SW 1271 (cell line): Measurements from ENCODE around the gene USP4.

Experiments
- DNase-seq, 2 experiments: peaks; one replicate each; lab custom pipeline; 2025; lab: John Stamatoyannopoulos, UW

Gene USP4

DNA sequence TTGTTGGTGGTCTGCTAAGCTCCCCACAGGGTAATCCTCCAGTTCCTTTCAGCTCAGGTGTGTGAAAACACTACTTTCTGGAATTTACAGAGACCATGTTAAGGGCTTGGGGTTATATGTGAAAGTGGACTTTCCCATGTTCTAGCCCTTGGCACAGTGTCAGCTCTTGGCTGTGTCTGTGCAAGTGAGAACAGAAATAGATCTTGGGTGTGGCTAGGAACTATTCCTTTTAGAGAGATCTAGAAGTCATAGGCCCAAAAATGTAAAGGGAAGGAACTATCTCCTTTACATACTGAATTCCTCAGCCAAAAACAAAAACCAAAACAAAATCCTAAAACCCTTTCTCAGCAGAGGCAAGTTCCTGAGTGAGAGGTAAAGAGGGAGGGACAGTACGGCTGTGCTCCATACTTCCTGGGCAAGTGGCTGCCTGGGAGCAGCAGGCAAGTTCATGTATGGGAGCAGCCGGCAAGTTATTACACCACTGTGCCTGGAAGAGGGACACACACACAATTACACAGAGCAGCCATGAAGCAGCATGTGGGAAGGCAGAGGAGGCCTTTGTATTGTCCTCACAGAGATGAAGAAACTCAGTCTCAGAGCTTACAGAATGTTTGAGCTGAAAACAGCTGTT, 43.0 kb downstream of the USP4 start:
- no peak for DNase-seq

DNA sequence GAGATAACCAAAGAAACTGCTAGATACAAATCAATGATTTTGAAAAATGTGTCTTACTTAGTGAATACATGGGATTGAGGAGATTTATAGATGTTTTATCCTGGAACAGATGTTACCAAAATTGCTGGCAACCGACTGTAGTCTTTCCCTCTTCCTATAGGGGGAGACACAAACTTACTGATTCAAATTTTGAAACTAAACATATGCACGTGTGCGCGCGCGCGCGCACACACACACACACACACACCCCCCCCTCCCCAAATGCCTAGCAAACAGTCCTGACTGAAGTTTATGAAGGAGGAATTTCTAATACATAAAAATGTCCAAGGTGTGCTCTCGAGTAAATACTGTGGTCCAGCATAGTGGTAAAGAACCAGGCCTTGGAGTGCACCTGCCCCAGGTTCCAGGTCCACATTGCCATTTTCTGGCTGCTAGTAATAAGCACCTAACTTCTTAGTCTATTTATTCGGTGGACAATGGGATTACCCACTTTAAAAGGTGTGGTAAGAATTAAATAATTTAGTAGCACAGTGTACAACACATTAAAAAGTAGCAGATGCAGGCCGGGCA, 44.3 kb downstream of the USP4 start:
- DNase-seq, result peak in 1 of 2 experiments; percentile 3

DNA sequence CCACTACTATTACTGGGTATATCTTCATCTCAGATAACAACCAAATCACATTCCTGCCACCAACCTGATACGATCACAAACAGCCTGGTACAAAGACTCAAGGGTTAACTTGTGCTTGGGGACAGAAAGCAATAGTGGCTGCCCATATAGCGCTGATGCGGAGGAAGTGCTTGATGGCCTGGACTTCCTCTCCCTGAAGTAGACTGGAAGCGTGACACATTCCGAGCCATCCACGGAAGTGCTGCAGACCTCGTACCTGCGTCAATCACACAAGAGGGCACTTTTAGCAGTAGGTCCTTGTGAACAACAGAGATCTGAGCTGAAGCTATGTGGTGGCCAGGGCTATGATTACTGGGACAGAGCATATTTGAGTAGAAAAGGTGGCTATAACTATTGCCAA, 45.5 kb downstream of the USP4 start:
- no peak for DNase-seq

DNA sequence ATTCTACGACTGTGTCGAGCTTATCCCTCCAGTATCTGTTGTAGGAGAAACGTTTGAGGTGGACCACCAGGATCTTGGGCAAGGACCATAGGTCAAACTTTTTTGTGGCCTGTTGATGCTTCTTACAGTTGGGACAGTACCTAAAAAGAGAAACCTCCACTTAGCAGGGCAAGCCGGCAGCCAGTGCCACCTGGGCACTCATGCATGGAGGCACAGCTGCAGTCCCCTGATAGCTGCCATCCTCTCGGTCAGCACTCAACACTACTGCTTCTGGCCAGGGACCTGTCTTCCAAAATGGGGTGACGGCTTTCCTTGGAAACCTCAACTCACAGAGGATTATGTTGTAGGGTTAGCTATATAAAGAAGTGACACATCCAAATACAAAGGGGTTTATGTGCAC, 55.9 kb downstream of the USP4 start:
- no peak for DNase-seq

DNA sequence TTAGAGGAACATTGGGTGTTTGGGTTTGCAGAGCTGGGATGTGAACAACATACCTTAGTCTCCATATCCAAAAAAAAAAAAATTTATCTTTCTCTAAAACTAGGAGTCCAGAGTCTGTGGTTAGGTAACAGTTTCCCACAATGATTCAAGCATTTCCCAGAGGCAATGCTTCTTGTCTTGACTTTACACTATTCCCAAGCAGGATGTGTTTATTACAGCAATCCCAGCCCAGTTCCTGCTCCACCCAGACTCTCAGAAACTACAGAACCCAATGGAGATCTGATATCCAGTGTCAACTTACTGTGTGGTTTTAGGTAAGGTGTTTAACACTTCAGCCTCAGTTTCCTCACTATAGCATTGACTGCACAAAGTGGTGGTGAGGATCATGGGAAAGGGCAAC, 60.5 kb downstream of the USP4 start:
- no peak for DNase-seq

DNA sequence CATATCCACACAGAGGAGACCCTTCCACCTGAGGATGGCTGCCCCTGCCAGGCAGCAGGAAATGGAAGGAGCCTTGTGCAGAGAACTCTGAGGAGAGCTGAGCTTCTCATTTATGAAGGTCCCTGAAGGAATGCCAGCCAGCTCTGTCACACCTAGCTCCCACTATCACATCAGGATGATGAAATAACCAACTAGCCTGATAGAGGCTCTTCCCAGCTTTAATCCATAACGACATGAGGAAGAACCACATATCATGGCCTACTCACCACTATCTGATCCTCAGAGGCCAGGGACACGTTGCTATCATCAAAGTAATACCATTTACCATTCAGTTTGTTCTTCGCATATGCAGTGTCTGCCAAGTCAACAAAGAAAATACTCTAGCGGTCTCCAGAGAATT, 61.3 kb downstream of the USP4 start:
- no peak for DNase-seq

DNA sequence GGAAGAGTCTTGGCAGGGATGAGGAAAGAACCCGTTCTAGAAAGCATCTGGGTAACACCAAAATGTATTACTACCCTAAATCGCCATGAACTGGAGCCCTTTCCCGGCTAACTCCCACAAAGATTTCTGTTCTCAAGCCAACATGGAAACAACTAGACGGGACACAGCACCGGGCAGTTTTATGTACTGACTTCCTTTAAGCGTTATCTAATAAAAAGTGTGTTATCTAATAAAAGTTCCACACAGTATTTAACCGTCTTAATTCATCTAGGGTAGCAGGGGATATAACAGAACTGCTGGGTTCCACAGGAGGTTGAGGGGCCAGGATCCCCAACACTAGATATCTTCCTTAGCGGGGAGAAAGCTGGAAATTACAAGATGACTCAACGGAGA, 62.5 kb downstream of the USP4 start:
- DNase-seq, result no peak

DNA sequence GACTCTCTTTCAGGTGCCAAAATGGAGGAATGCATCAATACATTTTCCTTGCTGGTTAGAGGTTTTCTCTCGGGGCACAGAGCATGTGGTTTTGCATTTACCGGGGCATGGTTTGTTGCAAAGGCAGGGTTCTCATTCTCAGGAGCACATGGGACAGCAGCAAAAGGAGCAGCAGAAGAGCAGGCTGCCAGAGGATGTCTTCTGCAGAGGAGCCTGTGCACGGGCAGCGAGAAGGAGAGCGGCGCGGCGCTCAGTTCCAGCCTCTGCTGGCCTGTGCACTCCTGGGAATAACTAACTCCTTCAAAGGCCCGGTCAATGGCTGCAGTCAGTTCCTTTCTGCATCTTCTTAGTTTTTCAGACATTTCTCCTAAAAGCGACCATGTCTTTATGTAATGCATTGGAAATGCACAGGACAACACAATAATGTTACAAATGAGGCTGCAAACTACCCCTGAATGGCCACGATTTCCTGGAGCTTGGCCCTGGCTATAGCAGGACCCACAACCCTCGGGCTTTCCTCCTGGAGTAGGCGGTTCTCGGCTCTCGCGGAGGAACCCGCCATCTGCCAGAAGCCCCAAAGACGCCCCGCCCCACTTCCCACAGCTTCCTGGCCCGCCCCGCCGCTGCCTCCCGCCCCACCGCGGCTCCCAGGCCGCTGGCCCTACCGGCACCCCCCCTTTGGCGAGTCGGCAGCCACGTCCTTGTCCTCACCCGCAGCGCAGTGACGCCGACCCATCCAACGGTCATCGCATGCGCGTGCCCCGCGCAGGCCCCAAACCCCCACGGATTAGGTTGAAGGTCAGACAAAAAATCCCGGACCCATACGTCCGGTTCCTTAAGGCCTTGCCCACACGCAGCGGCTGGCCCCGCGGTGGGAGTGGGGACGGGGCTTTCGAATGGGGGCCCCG, 63.1 kb downstream of the USP4 start, which contains the start of gene C3orf62:
Gene C3orf62, minus strand, starts transcription at position 758 of the 908 bp plus-strand sequence. Its CDS starts 360 bp downstream, at position 398.
- no peak for DNase-seq

DNA sequence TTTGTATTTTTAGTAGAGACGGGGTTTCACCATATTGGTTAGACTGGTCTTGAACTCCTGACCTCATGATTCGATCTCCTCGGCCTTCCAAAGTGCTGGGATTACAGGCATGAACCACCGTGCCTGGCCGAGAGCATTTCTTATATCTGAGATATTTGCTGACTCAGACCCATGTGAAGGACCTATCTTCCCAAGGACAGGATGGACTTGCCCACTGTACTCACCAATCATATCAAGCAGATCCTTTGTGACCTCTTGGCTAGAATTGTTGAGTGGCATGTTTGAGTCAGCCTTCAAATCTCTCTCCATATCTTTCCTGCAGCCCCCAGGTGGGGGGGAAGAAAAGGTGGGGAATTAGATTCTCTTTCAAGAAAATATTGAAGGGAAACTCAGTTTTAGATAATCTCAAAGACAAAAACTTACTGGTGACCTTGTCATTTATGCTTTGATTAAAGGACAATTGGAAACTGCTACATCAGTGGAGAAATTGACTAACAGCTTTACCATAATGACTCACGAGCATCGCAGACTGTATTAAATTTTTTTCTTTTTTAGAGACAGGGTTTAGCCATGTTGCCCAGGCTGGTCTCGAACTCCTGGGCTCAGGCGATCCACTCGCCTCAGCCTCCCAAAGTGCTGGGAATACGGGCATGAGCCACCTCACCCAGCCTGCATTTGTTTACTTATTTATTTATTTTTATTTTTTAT, 65.9 kb downstream of the USP4 start:
- DNase-seq, result no peak

DNA sequence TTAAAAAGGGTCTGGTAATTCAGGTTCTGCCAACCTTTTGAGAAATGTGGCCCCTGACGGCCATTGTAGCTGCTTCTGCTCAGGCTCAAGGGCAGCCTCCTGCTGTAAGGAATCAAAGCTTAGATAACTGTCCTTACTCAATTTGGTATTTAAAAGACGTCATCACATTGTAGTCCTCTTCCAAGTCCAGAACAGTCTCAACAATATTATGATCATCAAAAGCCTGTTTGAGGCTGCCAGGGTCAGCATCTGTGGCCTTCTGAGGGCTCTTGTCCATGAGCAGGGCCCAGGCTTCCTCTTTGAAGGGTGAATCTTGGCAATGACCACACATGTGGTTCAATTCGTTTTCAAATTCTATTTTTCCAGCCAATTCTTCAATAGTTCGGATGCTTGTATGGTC, 68.8 kb downstream of the USP4 start:
- DNase-seq, result no peak

DNA sequence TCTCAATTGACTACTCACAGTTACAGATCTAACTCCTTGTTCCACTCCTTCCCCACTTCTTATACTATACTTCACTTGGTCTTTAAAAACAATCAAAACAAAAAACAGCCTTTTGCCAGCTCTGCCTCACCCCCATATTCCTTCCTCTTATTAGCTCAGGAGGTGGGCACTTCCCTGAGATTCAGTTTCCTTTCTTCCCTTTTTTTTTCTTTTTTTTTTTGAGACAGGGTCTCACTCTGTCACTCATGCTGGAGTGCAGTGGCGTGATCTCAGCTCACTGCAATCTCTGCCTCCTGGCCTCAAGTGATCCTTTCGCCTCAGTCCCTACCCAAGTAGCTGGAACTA, 69.7 kb downstream of the USP4 start:
- DNase-seq, result no peak

DNA sequence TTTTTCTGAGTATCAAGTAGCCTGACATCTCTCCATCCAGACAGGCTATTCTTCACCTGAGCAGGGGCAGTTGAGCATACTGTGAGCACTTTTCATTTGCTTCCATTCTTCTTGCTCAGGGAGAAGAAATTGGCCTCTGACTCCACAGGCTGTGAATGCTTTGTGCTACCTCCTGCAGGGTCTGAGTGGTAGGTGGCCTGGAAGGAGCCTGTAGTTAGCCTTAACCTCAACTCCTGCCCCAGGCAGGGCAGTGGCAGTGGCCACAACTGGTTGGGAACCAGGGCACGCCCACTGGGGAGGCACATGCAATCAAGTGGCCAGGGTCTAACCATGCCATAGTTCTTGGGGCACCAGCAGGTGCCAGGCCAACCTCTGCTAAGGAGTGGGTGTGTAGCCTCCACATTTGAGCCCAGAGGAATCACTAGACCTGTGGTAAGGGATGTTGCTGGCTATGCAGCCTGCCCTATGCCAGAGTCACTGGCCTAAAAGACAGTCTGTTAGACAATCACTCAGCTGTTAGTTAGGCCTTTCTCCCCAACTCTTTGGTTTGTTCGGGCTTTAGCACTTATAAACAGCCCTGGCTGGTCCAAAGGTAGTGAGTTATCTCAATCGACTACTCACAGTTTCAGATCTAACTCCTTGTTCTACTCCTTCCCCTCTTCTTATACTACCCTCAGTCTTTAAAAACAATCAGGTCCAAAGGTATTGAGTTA, 70.3 kb downstream of the USP4 start:
- DNase-seq, result no peak

DNA sequence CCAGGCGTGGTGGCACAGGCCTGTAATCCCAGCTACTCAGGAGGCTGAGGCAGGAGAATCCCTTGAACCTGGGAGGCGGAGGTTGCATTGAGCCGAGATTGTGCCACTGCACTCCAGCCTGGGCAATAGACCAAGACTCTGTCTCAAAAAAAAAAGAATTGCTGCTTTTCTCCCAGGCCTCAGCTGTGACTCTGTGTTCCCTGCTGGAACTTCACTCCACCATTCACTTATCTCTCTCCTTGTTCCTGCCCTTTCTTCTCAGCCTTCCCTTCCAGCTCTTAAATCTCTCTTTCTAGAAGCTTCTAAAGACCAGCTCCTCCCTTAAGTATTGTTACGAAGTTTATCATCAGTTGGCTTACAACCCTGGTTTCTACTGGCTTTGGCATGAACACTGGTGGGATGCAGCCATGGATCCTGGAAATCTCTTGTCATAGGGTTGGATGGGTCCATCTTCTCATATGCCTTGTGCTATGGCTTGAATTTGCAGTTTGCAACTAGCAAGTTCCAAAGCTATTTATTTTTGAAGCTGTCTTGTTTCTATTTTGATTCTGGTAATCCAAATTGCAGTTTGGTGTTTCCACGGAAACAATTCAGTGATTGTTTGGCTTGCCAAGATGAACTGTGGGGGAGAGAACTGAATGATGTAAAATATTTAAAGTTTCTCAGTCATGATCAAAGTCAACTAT, 73.3 kb downstream of the USP4 start:
- no peak for DNase-seq

DNA sequence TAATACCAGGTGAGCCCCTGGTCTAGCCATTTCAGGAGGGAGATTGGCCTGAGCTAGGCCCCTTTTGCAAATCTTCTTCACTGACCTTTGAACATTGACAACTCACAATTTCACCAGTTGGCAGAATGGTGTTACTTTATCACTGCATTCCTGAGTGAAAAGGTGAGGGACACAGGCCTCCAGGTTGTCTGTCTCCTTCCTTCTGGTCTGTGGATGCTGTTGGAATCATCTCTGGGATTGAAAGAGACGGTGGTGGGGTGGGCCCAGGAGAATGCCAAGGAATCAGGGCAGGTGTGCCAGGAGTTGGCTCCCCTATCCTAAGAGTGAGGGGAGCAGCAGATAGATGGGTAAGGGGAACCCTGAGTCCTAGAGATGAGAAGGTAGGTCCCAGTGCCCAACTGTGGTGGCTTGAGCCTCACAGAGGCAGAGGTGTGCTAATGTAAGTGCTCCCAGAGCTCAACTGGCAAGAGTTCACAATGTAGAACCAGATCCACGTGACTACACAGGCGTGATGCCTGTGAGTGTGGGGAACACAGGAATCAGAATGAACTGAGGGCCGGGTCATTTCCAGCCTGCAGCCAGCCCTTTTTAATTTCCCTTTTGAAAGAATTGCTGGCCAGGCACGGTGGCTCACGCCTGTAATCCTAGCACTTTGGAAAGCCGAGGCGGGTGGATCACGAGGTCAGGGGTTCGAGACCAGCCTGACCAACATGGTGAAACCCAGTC, 74.0 kb downstream of the USP4 start:
- no peak for DNase-seq

DNA sequence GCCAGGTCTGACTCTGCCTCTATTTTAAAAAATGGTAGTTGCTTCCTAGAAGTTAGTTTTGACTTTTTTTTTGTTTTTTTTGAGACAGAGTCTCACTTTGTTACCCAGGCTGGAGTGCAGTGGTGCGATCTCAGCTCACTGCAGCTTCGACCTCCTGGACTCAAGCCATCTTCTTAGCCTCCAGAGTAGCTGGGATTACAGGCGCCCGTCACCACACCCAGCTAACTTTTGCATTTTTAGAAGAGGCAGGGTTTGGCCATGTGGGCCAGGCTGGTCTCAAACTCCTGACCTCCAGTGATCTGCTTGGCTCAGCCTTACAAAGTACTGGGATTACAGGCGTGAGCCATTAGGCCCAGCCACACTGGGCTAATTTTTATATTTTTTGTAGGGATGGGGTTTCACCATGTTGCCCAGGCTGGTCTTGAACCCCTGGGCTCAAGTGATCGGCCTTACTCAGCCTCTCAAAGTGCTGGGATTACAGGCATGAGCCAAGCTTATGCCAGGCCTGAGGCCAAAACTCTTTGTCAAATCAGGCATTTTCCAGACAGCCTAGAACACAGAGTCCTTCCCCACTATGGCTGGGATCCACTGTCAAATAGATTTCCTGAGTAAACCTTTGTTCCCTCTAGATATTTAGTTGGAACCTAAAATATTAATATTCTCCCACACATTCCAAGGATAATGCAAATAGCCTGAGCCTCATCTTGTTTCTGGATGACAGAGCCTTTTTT, 76.5 kb downstream of the USP4 start:
- no peak for DNase-seq

DNA sequence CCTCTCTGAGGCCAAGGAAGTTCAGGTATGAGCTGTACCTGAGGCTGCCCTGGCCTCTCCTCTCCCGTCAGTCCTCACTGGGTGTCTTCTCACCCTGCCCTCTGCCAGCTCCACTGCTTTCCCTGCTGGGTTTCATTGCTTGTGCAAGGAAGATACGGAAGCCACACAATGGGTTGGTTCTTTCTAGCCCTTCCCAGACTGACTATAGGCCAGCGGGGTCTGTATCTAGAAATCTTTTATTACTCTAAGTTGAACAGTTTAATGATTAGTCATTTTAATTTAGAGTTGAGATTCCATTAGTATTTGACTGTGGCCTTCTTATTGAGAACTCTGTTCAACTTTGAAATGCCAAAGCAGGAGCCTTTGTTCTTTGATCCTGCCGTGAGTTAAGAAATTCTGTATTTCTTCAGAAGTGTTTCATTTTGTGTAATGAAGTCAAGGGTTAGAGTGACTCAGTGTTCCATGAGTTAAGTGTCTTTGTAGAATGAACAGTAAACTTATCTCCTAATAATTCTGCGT, 79.0 kb downstream of the USP4 start:
- no peak for DNase-seq

DNA sequence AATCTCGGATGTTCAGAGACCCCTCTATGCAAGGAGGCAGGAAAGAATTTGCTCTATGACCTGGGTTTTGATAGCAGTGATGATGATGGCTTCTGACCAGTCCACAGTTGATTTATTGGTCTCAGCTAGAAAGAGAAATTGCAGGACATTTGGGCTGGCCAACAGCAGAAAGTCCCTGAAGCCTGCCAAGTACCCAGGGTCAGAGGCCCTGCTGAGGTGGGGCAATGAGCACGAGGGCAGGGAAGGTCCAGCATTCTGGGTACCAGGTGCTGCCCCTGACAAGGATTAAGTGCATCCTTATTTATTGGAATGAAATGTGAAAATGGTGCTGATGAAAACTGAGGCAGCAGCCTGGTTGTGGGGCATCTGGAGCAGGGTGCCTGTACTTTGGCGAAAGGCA, 82.7 kb downstream of the USP4 start:
- DNase-seq, result no peak

DNA sequence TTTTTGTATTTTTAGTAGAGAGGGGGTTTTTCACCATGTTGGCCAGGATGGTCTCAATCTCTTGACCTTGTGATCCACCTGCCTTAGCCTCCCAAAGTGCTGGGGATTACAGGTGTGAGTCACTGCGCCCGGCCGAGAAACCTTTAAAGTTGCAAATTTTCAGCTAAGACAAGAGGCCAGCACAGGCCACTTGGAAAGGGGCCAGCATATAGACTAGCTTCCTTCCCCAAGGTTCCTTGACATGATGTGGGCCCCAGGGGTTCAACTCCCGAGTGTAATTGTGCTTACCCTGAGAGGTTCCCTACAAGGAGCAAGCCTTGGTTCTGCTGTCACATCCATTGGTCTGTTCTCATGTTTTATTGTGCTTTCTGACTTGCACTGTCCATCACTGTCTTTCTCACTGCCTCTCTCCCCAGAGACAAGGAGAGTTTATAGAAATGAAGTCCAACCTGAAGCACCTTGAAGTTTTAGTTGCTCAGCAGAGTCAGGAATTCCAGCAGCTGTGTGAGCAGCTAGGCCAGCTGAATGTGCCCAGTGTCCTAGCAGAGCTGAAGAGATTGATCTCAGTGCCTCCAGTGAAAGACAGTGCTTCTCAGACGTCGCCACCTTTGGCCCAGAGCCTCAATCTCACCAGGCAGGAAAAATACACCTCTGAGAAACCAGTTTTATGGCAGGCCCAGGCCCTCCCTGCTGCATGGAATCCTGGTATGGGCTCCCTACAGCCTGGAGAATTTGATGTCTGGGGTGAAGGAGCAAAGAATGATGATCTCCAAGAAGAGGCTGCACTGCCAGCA, 83.9 kb downstream of the USP4 start:
- no peak for DNase-seq

DNA sequence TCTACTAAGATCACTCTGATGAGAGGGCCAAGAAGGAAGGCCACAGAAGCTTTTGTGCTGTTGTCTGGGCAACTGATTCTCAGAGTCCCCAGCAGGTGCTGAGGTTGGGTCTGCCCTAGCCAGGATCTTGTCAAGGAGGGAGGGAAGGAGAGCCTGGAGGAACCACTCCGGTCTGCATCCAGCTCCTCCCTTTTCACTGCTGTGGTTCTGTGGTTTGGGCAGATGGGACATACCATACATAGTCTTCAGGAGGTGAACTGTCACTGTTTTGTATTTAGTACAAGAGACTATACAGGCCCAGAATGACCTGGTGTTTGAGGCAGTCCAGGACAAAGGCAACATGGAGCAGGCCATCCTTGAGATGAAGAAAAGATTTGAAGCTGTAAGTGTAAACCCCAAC, 84.7 kb downstream of the USP4 start:
- no peak for DNase-seq
